SH-SY5Y (cell line): ENCODE measurements around the gene SLC2A5.

Experiments used
- GATA2 ChIP-seq: IDR thresholded peaks from 2 replicates; pipeline ENCODE4 v1.6.1; 2011; ENCODE audit warnings: mild to moderate bottlenecking, low read depth, low read length
- GATA3 ChIP-seq: IDR thresholded peaks from 2 replicates; pipeline ENCODE4 v1.6.1; 2011; ENCODE audit warnings: low read depth, mild to moderate bottlenecking, low read length, moderate library complexity

The SLC2A5 gene

GRCh38 chr1:9100471-9101043 is 31.1 kb upstream of the SLC2A5 start:
- TF ChIP-seq GATA3 (no peak), GATA2 (no peak)

- TF ChIP-seq GATA2 (no peak), GATA3 (no peak)
Observed at GRCh38 chr1:9099555-9099954, 30.1 kb upstream of the SLC2A5 start.

GRCh38 chr1:9097947-9098705 is 28.7 kb upstream of the SLC2A5 start:
- TF ChIP-seq GATA3 (no peak), GATA2 (no peak)

- TF ChIP-seq GATA2 (no peak), GATA3 (no peak)
Observed at GRCh38 chr1:9095818-9096217, 26.4 kb upstream of the SLC2A5 start.

GRCh38 chr1:9093581-9093980 is 24.1 kb upstream of the SLC2A5 start:
- TF ChIP-seq GATA3 (no peak), GATA2 (no peak)

- TF ChIP-seq GATA3, result no peak
- TF ChIP-seq GATA2, result no peak
Observed at GRCh38 chr1:9093091-9093490, 23.7 kb upstream of the SLC2A5 start.

GRCh38 chr1:9088807-9089206 is 19.4 kb upstream of the SLC2A5 start:
- no peak for TF ChIP-seq GATA2
- no peak for TF ChIP-seq GATA3

GRCh38 chr1:9087411-9088125 is 18.1 kb upstream of the SLC2A5 start:
- TF ChIP-seq GATA3 (no peak), GATA2 (no peak)

GRCh38 chr1:9086796-9087195 is 17.4 kb upstream of the SLC2A5 start:
- TF ChIP-seq GATA2 (no peak), GATA3 (no peak)

- no peak for TF ChIP-seq GATA2
- TF ChIP-seq GATA3, result no peak
Observed at GRCh38 chr1:9086045-9086444, 16.6 kb upstream of the SLC2A5 start.

- TF ChIP-seq GATA3 (no peak), GATA2 (no peak)
Observed at GRCh38 chr1:9085306-9085940, 16.0 kb upstream of the SLC2A5 start.

GRCh38 chr1:9084906-9085305 is 15.5 kb upstream of the SLC2A5 start:
- TF ChIP-seq GATA2, result no peak
- TF ChIP-seq GATA3, result no peak

- TF ChIP-seq GATA2 (no peak), GATA3 (no peak)
Observed at GRCh38 chr1:9081473-9081872, 12.0 kb upstream of the SLC2A5 start.

GRCh38 chr1:9080705-9081291 is 11.4 kb upstream of the SLC2A5 start:
- no peak for TF ChIP-seq GATA2
- no peak for TF ChIP-seq GATA3
